AG09309 (cell line): ENCODE results near the gene TMEM200A.

ENCODE experiments used
- DNase-seq: peaks from one replicate; pipeline ENCODE4 v3.0.0-alpha.2; 2010; ENCODE audit warnings: low read depth
- H3K4me3 ChIP-seq: 2 replicates; pipeline ENCODE4 v1.5.1; 2011; ENCODE audit warnings: mild to moderate bottlenecking, low read depth, low read length, moderate library complexity; ENCODE audit not compliant: control insufficient read depth
- TF ChIP-seq, protein P1 (sequence below): IDR thresholded peaks from 2 replicates; pipeline ENCODE4 v1.5.1; 2011; ENCODE audit warnings: mild to moderate bottlenecking, low read depth, low read length, inconsistent platforms; ENCODE audit not compliant: insufficient read depth, control insufficient read depth; ENCODE audit errors: missing control alignments

TMEM200A gene

DNA sequence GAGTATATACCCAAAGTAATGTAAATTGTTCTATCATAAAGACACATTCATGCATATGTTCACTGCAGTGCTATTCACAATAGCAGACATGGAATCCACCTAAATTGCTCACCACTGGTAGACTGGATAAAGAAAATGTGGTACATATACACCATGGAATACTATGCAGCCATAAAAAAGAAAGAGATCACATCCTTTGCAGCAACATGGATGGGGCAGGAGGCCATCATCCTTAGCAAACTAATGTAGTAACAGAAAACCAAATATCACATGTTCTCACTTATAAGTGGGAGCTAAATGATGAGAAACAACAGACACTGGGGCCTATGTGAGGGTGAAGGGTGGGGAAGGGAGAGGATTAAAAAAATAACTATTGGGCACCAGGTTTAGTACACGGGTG is 11.5 kb upstream of the TMEM200A start:
- DNase-seq, result no peak
- TF ChIP-seq, protein P1, sequence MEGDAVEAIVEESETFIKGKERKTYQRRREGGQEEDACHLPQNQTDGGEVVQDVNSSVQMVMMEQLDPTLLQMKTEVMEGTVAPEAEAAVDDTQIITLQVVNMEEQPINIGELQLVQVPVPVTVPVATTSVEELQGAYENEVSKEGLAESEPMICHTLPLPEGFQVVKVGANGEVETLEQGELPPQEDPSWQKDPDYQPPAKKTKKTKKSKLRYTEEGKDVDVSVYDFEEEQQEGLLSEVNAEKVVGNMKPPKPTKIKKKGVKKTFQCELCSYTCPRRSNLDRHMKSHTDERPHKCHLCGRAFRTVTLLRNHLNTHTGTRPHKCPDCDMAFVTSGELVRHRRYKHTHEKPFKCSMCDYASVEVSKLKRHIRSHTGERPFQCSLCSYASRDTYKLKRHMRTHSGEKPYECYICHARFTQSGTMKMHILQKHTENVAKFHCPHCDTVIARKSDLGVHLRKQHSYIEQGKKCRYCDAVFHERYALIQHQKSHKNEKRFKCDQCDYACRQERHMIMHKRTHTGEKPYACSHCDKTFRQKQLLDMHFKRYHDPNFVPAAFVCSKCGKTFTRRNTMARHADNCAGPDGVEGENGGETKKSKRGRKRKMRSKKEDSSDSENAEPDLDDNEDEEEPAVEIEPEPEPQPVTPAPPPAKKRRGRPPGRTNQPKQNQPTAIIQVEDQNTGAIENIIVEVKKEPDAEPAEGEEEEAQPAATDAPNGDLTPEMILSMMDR, result no peak
- H3K4me3 ChIP-seq, result no peak overlapping the region

DNA sequence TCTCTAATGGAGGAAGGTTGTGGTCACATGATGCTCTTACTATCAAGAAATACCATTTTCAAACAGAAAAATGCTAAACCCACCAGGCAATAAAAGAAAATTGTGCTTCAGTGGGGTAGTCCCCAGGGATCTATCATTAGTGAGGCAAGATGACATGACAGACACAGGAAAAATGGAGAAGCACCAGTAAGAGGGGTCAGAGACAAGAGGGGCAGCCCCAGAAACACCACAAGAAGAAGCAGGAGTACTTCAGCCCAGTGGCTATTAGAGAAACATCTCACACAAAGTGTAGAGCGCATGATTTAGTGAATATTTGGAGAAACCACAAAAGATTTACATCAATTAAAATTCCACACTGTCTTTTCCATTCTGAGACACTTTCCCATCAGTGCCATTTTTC is 10.2 kb upstream of the TMEM200A start:
- no peak for DNase-seq
- no peak overlapping the region for H3K4me3 ChIP-seq
- TF ChIP-seq, protein P1, result no peak

DNA sequence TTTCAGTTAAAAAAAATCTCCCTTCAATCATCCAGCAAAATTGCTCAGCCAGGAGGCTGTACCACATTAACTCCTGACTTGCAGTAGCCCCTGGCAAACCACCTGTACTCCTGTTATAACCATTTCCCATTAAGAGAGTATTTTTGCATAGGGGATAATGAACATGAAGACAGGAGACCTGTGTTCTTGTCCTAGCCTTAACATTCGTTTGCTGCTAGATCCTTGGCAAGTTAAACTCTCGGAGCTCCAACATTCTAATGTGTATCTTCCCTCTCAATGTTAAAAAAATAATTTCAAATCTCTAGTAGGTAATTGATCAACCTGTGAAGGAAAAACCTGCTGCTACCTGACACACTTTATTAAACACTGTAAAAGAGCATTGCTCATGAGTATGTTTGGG is 8.4 kb upstream of the TMEM200A start:
- TF ChIP-seq, protein P1, result no peak
- no peak for DNase-seq

DNA sequence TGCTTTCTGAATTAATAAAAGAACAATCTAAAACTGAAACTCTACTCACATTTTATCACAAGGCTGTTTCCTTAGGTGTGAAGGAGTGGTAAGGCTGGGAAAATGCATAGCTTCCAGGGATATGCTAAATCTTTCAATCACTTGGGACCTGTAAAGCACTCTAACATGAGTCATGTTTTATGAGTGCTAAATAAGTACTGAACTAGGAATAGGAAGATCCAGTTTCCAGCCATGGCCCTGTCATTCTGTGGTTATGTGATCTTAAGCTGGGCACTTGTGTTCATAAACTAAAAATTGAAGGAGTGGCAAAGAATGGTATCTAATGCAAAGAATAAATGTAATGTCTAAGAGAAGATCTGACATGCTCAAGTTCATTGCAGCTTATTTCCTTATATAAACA is 6.1 kb upstream of the TMEM200A start:
- no peak for DNase-seq
- H3K4me3 ChIP-seq, result no peak overlapping the region
- TF ChIP-seq, protein P1, result no peak

More for the DNA sequence above, 8.4 kb upstream of the TMEM200A start:
- H3K4me3 ChIP-seq, result no peak overlapping the region

DNA sequence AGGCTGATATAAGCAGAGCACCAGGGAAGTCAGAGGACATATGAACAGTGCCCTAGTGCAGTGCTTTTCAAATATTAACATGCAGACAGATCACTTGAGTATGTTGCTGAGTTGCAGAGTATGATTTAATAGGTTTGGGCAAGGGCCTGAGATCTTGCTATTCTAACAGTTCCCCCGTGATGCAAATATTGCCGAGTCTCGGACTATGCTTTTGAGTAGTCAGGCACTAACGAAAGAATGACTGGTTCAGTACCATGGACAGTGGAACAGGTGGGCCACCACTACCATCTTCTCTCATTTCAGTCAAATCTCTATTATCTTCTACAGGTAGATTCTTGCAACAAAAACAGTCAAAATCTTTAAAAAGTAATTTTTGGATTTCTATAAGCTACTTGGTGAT is 3.7 kb upstream of the TMEM200A start:
- TF ChIP-seq, protein P1, result no peak

DNA sequence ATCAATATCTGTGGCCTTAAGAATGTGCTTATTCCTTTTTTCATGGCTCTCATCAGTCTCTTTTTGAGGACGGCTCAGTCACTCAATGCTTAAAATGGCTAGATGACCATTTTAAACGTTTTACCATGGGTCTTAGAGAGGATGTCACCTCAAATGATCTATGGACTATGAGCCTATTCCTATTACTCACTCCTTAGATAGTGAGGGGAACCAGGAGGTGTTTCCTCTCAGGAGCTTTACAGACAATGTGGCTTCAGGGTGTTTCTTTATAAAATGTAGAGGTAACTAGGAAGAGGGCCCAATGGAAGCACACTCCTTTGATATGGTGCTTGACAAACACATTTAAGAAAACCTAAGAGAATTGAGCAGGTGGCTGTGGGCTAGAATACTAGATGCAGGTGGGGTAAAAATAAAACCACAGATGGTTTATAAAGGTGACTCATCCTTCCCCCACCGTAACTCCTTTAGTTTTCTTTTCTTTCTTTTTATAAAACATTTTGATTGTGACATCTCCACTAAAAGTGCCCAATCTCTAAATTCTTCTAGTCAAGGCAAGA is 1.5 kb upstream of the TMEM200A start:
- TF ChIP-seq, protein P1, result no peak
- peak overlapping the region; percentile 95 for H3K4me3 ChIP-seq
- no peak for DNase-seq

More for the DNA sequence above, 3.7 kb upstream of the TMEM200A start:
- H3K4me3 ChIP-seq, result no peak overlapping the region
- DNase-seq, result no peak

DNA sequence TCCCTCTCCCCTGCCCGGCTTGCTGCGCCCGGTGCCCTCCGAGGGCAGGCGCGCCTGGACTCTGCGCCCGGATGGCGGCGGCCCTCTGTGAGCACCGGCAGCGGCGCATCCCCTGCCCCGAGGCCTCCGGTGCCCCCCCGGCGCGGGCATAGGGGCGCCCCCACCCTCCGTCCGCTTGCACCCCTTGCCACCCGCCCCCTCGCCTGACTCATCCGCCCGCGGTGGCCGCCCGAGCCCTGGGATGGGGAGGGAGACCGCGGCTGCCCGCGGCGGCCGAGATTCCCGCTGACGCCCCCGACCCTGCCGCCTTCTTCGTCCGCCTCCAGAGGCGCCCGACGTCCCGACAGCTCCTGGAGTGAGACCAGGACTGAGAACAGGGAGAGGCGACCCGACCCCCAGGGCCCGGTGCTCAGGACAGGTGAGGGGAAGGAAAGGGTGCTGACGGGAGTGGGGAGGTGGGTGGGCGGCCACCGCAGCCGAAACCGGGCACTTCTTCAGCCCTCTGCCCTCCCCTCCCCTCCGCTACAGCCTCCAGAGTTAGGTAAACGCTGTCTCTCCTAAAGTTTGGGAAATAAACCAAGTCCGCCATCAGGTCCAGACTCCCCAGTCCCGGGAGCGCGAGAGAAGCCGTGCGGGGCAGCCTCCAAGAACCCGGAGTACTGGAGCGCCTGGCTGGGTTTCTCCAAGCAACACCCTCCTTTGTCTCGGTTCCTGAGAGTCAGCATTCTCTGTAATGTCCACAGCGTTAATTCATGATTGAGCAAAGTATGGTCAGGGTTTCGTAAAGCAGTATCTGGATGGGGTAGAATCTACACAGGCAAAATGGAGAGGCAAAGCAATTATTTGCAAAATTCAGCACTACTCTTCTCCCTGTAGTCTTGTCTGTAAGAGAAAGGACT is 539 bp downstream of the TMEM200A start:
- TF ChIP-seq, protein P1, result peak; percentile 20
- peak overlapping the region; percentile 95 for H3K4me3 ChIP-seq
- DNase-seq, result no peak
